Neural crest cell (in vitro differentiated cells): Measurements from ENCODE around the gene GNAZ. TPM values are rescaled to one million over a fixed set of nuclear protein-coding genes. Genes with fewer than 3 reads are reported as not detected.

Source experiments
- DNase-seq: peaks from one replicate; pipeline ENCODE4 v3.0.0; 2021; ENCODE audit warnings: low read depth, mixed read lengths, low spot score
- H3K27ac Mint-ChIP-seq: one replicate; pipeline ENCODE4 v1.8.0; 2021; ENCODE audit warnings: mild to moderate bottlenecking, mixed read lengths; ENCODE audit not compliant: unreplicated experiment
- H3K27me3 Mint-ChIP-seq: 2 replicates; pipeline ENCODE4 v1.8.0; 2021; ENCODE audit warnings: low read depth, mild to moderate bottlenecking, mixed read lengths
- H3K36me3 Mint-ChIP-seq: 2 replicates; pipeline ENCODE4 v1.8.0; 2021; ENCODE audit warnings: low read depth, mild to moderate bottlenecking, mixed read lengths
- H3K4me1 Mint-ChIP-seq: 2 replicates; pipeline ENCODE4 v1.8.0; 2021; ENCODE audit warnings: mixed read lengths
- H3K4me3 Mint-ChIP-seq: one replicate; pipeline ENCODE4 v1.8.0; 2021; ENCODE audit warnings: mild to moderate bottlenecking, mixed read lengths
- H3K9me3 Mint-ChIP-seq: 2 replicates; pipeline ENCODE4 v1.8.0; 2021; ENCODE audit warnings: mixed read lengths
- CTCF ChIP-seq: fragments of 200-600 bp; sonication (generic); conservative IDR thresholded peaks from 2 replicates; pipeline ENCODE4 v1.5.0; 2021; ENCODE audit warnings: antibody characterized with exemption, mild to moderate bottlenecking
- total RNA-seq: library from RNA; stranded (reverse); gene quantifications from 2 replicates; pipeline ENCODE4 v1.2.1, GENCODE V29; 2021

GNAZ gene
- total RNA-seq, 1 donor from 2014 or later = 25.2 TPM

DNA sequence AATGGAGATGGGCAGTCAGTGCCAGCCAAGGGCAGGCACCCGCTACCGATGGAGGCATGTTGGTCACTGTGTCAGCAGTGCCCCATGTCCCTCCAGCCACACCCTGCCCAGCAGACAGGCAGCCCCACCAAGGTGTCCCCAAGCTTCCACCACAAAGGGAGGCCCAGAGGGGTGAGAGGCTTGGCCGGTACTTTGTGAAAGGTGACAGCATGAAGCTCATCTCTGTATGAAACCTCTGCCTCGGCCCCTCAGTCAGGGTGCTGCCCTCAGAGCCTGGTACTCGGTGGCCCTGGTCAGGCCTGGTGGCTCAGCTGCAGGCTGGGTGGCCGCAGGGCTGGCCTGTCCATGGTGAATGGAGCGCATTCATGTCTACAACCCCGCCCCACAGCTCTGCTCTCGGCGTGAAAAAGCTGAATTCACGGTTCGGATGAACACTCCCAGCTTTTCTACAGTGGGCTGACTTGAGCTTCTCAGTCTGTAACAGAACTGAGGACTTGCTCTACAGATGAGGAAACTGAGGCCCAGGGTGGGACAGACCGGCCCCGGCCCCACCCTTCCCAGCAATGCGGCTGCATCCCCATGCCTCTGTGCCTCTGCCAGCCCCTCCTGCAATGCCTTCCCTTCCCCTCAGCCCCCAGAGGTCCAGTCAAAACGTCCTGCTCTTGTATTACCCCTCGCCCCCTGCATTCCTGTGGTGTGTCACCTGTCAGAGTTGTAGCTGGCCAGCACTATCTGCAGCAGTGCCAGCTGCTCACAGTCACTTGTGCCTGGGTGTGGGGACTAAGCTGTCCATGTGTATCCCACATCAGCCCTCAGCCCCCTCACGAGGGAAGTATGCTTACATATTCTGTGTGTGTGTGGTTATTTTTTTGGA is 43.8 kb downstream of the GNAZ start:
- Mint-ChIP-seq H3K27me3 (no peaks in the 10 kb centered on the region), H3K36me3 (no peaks in the 10 kb centered on the region), H3K4me3 (no peak overlapping the region), H3K4me1 (peaks cover 5% of the 10 kb centered on the region), H3K27ac (peak overlapping the region; percentile 92), H3K9me3 (no peaks in the 10 kb centered on the region)
- peak; percentile 6 for DNase-seq
- TF ChIP-seq CTCF = no peak

- no peaks in the 10 kb centered on the region for H3K27me3 Mint-ChIP-seq
- TF ChIP-seq CTCF = no peak
- no peak overlapping the region for H3K27ac Mint-ChIP-seq
- H3K36me3 Mint-ChIP-seq = no peaks in the 10 kb centered on the region
- H3K4me3 Mint-ChIP-seq = no peak overlapping the region
- H3K9me3 Mint-ChIP-seq = no peaks in the 10 kb centered on the region
- H3K4me1 Mint-ChIP-seq = peaks cover 5% of the 10 kb centered on the region
- DNase-seq = no peak
Measured at GRCh38 chr22:23114721-23115020, 44.4 kb downstream of the GNAZ start.

- no peaks in the 10 kb centered on the region for H3K36me3 Mint-ChIP-seq
- H3K9me3 Mint-ChIP-seq = no peaks in the 10 kb centered on the region
- DNase-seq = no peak
- H3K4me1 Mint-ChIP-seq = peaks cover 5% of the 10 kb centered on the region
- no peak overlapping the region for H3K4me3 Mint-ChIP-seq
- H3K27ac Mint-ChIP-seq = no peak overlapping the region
- TF ChIP-seq CTCF = no peak
- H3K27me3 Mint-ChIP-seq = no peaks in the 10 kb centered on the region
Measured at GRCh38 chr22:23115369-23115768, 45.0 kb downstream of the GNAZ start.

DNA sequence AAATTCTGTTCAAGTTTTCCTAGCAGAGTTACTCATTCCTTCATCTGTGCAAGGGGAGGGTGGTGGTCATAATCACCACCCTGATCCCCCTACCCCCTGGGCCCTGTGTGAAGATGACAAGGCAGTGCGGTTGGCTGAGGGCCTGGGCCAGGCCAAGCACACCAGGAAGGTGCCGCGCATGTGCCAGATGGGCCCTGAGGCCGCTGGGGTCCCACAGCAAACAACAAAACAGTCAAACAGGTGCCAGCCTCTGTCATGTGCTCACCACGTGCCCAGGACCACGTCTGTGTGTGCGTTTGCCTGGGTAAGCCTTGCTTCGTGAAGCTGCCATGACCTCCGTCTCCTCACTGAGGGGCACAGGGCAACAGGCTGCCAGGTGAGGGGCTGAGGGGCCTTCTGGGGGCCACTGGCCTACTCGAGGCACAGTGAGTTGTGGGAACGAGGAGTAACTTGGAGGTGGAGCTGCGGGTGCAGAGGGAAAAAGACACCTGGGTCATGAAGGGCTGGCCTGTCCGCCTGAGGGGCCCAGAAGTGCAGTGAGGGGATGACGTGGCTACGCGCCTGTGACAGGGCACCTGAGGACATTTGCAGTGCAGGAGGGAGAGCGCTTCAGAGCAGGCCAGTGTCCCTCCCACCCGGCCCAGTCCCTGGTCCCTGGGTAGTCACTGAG is 45.6 kb downstream of the GNAZ start:
- Mint-ChIP-seq H3K4me3 (no peak overlapping the region), H3K4me1 (peaks cover 5% of the 10 kb centered on the region), H3K27ac (no peak overlapping the region), H3K36me3 (no peaks in the 10 kb centered on the region), H3K9me3 (no peaks in the 10 kb centered on the region), H3K27me3 (no peaks in the 10 kb centered on the region)
- no peak for TF ChIP-seq CTCF
- DNase-seq = no peak

DNA sequence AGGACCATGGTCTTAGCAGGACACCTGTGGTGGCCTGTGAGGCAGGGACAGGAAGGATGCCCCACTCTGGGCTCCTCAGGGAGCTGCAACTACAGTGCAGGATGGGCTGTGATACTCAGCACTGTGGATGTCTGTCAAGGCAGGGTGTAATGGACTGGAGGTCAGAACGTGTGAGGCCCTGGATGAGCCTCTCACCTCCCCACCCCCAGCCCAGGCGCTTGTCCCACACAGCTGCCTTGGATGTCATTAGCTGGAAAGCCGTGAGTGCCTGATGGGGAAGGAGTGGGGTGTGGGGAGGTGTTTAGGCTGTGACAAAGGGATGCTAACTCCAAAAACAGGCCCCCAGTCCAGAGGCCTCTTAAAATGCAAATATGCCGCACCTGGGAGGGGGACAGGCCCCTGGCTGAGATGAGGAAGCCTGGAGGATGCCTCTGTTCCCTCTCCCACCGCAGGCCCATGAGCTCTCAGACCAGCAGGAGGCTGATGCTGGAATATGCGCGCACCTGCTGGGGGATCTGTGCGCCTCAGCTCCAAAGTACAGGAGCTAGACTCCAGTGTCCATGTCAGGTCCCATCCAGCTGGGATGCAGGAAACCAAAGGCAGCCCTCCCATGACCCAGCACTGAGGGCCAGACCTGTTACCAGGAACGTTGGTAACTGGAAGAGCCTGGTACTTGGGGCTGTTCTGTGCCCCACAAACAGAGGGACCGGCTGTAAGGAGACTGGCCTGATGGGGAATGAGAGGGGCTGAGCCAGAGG is 46.4 kb downstream of the GNAZ start:
- no peak for DNase-seq
- H3K4me1 Mint-ChIP-seq = peaks cover 5% of the 10 kb centered on the region
- no peak for TF ChIP-seq CTCF
- no peak overlapping the region for H3K27ac Mint-ChIP-seq
- no peaks in the 10 kb centered on the region for H3K9me3 Mint-ChIP-seq
- H3K27me3 Mint-ChIP-seq = no peaks in the 10 kb centered on the region
- H3K36me3 Mint-ChIP-seq = no peaks in the 10 kb centered on the region
- H3K4me3 Mint-ChIP-seq = no peak overlapping the region
